KBM-7 (cell line): Measurements from ENCODE around the gene ACOT7.
"Not testable (repeated sequence)": the region's sequence is repeated elsewhere in the genome, so short reads cannot be mapped to it uniquely, and the experiment has no call there.

ENCODE experiments used
- DNase-seq: peaks from one replicate; pipeline ENCODE4 v3.0.0-alpha.2; 2015
- in situ Hi-C: fragments of 300-500 bp; cut with MboI; formaldehyde crosslinking; loops from 2 replicates; pipeline ENCODE4 v1.14.3; 2020; ENCODE audit warnings: low sequenced_read_pairs, low pct_unique_long_range_greater_than_20kb, mixed read lengths

Gene ACOT7

DNA sequence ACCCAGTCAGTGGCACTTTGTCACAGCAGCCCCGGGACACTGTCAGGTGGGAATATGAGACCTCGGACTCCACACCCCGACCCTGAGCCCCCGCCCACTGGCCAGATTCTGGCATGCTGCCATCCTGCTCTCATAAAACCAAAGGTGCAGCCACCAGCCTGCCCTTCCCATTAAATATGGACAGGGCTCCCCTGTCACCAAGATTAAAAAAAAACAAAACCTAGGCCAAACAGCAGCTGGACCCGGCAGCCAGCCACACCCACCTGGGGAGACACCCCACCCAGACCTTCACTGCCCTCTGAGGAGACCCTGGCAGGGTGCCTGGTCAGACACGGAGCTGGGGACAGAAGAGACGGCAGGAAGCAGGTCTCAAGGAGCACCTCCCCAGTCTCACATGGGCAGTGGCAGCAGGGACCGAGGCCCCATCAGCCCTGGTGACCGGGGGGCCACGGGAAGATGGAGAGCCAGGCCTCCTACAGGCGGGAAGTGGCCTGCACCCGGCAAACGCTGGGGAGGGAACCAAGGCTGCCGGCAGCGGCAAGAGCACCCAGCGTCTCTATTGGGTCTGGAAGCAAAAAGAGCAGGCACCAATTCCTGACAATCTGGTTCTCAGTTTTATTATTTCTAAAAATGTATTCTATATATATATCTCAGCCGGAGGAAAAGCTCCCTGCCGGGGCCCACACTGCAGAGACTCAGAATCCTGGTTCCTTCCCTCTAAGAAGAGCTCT lies 61.9 kb downstream of the ACOT7 start:
- in situ Hi-C loops = no loop called here
- DNase-seq = no peak

GRCh38 chr1:6330410-6330911 lies 63.1 kb downstream of the ACOT7 start:
- DNase-seq = no peak
- in situ Hi-C loops = no loop called here

DNA sequence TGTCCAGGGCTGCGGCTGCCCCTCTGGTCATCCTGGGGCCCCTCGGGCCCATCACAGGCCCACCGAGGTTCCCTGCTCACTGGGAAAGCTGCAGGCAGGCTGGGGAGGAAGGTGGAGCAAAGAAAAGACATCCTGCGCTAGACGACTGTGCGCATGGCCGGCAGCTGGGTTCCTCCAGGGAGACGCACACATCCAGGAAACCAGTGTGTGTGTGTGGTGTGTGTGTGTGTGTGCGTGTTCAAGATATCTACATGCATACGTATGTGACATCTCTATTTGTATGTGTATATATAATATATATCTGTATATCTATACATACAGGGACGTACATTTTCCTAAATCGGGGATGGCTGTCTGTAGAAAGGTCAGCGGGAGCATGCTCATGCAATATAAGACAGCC lies 63.7 kb downstream of the ACOT7 start:
- no peak for DNase-seq
- in situ Hi-C loops = no loop called here

- no peak for DNase-seq
- in situ Hi-C loops = no loop called here
These were observed 64.2 kb downstream of the ACOT7 start for GRCh38 chr1:6329396-6329795.

- in situ Hi-C loops = no loop called here
- no peak for DNase-seq
These were observed 64.9 kb downstream of the ACOT7 start for GRCh38 chr1:6328696-6329095.

GRCh38 chr1:6328091-6328490 lies 65.5 kb downstream of the ACOT7 start:
- DNase-seq = no peak
- in situ Hi-C loops = no loop called here

DNA sequence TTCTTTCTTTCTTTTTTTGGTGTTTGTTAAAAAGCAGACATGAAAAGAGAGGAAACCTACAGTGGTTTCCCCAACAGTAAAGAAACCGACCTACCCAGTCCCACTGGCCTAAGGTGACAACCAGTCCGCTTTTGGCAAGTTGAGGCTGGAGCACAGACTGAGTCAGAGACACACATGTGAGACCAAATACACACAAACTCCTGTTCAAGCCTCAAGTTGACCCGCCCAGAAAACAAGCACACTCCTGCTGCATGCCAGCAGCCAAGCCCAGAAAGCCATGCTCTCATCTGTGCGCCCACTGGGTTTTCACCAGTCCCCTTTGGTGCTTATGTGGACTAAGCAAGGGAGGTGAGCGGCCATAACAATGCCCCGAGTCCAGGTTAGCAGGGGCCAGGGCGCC lies 68.1 kb downstream of the ACOT7 start:
- no peak for DNase-seq
- in situ Hi-C loops = no loop called here

DNA sequence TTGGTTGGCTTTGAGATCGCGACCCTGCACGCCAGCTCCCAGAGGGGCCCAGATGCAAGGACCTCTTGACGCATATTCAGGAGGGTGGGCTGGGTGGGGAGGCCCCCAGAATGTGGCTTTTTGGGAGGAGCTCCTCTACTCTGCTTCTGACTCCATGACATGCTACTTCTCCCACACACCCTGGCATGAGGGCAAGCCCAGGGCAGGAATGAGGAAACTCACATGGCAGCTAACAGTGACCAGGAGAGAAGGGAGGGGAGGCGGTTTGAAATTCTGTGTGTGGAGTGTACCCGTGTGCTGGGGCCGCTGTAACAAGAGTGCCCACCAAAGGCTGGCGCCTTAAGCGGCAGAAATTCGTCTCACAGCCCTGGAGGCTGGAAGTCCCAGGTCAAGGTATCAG lies 71.4 kb downstream of the ACOT7 start:
- no peak for DNase-seq
- in situ Hi-C loops = no loop called here

- in situ Hi-C loops = no loop called here
- DNase-seq = no peak
These were observed 72.4 kb downstream of the ACOT7 start for GRCh38 chr1:6321205-6321604.

- peak; percentile 4 for DNase-seq
- in situ Hi-C loops = no loop called here
These were observed 76.3 kb downstream of the ACOT7 start for GRCh38 chr1:6317098-6317760.

DNA sequence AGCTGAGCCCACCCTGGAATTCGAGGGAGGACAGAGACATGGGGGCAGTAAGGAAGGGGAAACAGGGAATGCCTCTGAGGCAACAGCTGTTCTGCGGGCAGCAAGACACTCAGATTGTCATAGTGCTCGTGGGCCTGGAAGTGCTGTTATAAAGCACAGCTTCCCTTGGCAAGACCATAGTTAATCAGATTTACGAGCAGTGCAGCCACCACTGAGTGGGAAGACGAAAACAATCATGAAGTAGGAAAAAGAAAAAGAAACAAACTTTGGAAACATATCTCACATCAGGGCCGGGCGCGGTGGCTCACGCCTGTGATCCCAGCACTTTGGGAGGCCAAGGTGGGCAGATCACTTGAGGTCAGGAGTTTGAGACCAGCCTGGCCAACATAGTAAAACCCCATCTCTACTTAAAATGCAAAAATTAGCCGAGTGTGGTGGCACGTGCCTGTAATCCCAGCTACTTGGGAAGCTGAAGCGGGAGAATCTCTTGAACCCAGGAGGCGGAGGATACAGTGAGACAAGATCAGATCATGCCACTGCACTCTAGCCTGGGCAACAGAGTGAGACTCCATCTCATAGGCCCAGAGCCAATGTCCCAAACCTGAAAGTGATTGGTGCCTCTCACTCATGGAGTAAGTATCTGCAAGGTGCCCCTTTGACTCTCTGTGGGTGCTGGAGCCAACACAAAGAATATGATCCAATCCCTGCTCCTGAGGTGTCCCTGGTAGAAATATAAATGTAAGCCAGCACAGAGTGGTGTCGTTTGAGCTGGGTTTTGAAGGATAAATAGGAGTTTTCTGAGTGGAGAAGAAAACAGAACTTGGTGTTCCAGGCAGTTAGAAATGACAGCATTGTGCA lies 77.1 kb downstream of the ACOT7 start:
- no peak for DNase-seq
- in situ Hi-C loops = no loop called here

DNA sequence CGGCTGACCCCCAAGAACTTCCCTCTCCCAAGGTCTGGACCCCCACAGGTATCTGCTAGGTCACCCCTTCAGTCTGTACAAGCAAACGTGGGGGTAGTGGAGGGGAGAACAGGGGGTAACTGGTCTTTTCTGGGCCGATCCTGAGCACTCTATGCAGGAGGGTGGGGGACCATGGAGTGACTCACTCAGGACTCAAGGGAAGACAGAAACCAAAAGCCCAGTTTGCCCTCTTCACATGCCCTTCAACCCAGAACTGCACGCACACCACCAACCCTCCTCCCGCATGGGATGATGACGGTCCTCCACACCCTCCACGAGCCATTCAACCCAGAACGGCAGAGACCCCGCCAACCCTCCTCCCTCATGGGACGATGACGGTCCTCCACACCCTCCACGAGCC lies 79.1 kb downstream of the ACOT7 start:
- no peak for DNase-seq
- in situ Hi-C loops = no loop called here

DNA sequence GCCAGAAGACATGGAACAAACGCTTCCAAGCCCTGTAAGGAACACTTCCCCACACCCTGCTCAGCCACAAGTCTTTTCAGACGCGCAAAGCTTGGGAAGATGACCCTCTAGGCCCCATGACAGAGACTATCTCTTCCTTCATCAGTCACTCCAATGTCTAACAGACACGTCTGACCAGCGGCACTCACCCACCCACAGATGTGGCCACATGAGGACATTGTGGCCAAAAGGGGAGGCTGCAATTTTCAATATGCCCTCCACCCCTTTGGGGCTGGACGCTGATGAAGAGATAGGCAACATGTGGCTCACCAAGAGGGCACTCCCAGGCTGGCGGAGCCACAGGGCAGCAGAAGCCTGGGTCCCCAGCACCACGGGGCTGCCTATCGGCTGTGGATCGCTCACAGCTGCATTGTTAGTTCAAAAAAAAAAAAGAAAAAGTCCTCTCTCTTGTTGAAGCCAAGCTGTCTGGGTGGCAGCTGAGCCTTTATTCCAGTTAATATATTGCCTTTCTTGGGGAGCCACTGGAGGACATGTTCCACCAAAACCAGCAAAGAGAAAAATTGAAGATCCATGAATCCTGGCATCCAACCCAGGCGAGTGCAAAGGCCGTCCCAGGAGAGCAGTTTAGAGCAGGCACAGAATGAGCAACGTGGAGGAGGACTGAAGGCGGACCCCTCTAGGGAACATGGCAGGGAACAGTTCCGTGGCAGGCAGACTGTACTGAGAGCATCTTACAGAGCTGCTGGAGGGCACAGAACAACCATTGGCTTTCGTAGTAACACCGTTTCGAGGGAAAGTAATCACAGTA lies 80.0 kb downstream of the ACOT7 start:
- in situ Hi-C loops = no loop called here
- no peak for DNase-seq

DNA sequence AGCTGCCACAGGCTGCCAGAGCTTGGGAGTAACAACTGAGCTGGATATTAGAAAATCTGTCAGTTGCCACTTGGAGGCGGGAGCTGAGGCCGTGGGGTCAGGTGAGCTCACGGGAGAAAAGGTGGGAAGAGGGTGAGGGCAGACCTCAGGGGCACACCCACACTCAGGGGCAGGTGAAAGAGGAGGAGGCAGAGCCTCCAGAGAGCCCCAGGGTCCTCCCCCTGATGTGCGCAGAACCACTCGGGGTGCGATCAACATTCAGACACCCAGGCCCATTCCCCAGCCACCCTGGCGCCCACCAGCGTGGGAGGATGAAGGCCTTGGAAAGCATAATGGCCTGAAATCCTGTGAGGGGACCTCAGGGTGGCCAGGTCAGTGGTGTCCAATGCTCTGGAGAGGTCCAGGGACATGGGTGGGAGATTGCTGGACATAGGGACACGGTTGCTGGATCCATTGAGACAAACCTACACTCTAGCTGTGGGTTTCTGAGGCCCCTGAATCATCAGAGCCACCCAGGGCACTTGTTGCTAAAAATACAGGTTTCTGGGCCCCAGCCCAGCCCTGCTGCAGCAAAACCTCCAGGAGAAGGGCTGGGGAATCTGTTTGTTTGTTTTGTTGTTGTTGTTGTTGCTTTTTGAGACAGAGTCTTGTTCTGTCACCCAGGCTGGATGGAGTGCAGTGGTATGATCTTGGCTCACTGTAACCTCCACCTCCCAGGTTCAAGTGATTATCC lies 83.3 kb downstream of the ACOT7 start:
- DNase-seq = no peak
- in situ Hi-C loops = no loop called here

- in situ Hi-C loops = no loop called here
- no peak for DNase-seq
These were observed 84.0 kb downstream of the ACOT7 start for GRCh38 chr1:6309564-6309963.

GRCh38 chr1:6308449-6308848 lies 85.1 kb downstream of the ACOT7 start:
- in situ Hi-C loops = no loop called here
- no peak for DNase-seq

DNA sequence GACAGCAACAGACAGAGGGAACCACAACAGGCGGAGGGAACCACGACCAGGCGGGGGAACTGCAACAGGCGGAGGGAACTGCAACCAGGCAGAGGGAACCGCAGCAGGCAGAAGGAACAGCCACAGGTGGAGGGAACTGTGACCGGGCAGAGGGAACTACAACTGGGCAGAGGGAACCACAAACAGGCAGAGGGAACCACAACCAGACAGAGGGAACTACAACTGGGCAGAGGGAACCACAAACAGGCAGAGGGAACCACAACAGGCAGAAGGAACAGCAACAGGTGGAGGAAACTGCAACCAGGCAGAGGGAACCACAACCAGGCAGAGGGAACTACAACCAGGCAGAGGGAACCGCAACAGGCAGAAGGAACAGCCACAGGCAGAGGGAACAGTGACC lies 85.9 kb downstream of the ACOT7 start:
- DNase-seq, in situ Hi-C loops: not testable (repeated sequence)

DNA sequence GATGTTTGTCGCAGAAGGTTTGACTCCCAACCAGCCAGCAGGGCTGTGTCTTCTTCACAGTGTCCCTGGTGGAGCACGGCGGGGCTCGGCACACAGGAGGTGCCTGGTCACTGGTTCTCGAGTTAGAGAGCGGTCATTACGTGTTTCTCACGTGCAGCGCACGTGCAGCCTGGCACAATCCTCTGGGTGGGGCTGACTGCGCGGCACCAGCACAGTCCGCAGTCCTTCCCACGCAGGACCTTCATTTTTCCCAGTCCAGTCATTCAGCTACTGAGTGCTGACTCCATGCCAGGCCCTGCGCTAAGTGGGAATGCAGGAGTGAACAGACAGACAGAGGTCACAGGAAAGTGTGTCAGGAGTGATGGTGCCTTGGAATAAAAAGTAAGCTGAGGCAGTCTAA lies 86.5 kb downstream of the ACOT7 start:
- in situ Hi-C loops = no loop called here
- no peak for DNase-seq
